HEK293 (cell line): ENCODE data around the gene POU4F1.
"Not testable (repeated sequence)": the region's sequence is repeated elsewhere in the genome, so short reads cannot be mapped to it uniquely, and the experiment has no call there.

Experiments used
- CTCF ChIA-PET: fragments of 350-600 bp; formaldehyde crosslinking; extraction: SDS; loops from one replicate; lab custom pipeline; 2021; ENCODE audit warnings: antibody characterized with exemption; lab: Yijun Ruan, JAX
- POLR2A ChIA-PET: fragments of 300-600 bp; formaldehyde crosslinking; extraction: SDS; loops from one replicate; lab custom pipeline; 2020; ENCODE audit warnings: antibody characterized with exemption, inconsistent platforms; lab: Yijun Ruan, JAX
- H3K27ac ChIP-seq: fragments of 200-500 bp; sonication (Bioruptor generic); 2 replicates; pipeline ENCODE4 v1.5.1; 2014; ENCODE audit warnings: low read depth, low read length, control low read depth, inconsistent platforms; ENCODE audit errors: extremely low read depth
- H3K36me3 ChIP-seq, 2 experiments: fragments of 200-500 bp in 1 of 2; sonication (Bioruptor generic) in 1 of 2; 1 replicate in 1 of 2; 2 replicates in 1 of 2; pipeline ENCODE4 v1.5.1; 2014 to 2017; ENCODE audit warnings: inconsistent platforms in 2 of 2, low read length in 2 of 2; ENCODE audit not compliant: control insufficient read depth in 2 of 2, insufficient read depth in 1 of 2
- H3K4me1 ChIP-seq: fragments of 200-500 bp; sonication (Bioruptor generic); 2 replicates; pipeline ENCODE4 v1.5.1; 2014; ENCODE audit warnings: mild to moderate bottlenecking, low read length, inconsistent platforms; ENCODE audit not compliant: control insufficient read depth, insufficient read depth
- H3K4me3 ChIP-seq: 2 replicates; pipeline ENCODE4 v1.5.1; 2011; ENCODE audit warnings: low read depth, mild to moderate bottlenecking, control low read depth, low read length, moderate library complexity
- H3K9me3 ChIP-seq: fragments of 200-500 bp; sonication (Bioruptor generic); 2 replicates; pipeline ENCODE4 v1.5.1; 2014; ENCODE audit warnings: low read depth, low read length, inconsistent platforms; ENCODE audit not compliant: control insufficient read depth, insufficient read depth
- EGR2 ChIP-seq: fragments of 450-650 bp; formaldehyde crosslinking; IDR thresholded peaks from 2 replicates; pipeline ENCODE4 v1.5.1; 2016; ENCODE audit warnings: low read depth, missing biosample characterization, missing genetic modification characterization
- FEZF1 ChIP-seq: fragments of 450-650 bp; formaldehyde crosslinking; IDR thresholded peaks from 2 replicates; pipeline ENCODE4 v1.5.1; 2016; ENCODE audit warnings: missing biosample characterization, missing genetic modification characterization
- OVOL3 ChIP-seq: fragments of 450-650 bp; formaldehyde crosslinking; IDR thresholded peaks from 2 replicates; pipeline ENCODE4 v1.5.1; 2016; ENCODE audit warnings: missing biosample characterization, missing genetic modification characterization
- ZNF112 ChIP-seq: fragments of 450-650 bp; formaldehyde crosslinking; IDR thresholded peaks from 2 replicates; pipeline ENCODE4 v1.5.0; 2017; ENCODE audit warnings: missing biosample characterization, missing genetic modification characterization
- ZNF132 ChIP-seq: fragments of 450-650 bp; formaldehyde crosslinking; IDR thresholded peaks from 2 replicates; pipeline ENCODE4 v1.5.1; 2017; ENCODE audit warnings: missing biosample characterization, missing genetic modification characterization, borderline replicate concordance
- ZNF292 ChIP-seq: fragments of 450-650 bp; formaldehyde crosslinking; IDR thresholded peaks from 2 replicates; pipeline ENCODE4 v1.5.1; 2016; ENCODE audit warnings: low read depth, missing biosample characterization, missing genetic modification characterization, borderline replicate concordance
- ZNF560 ChIP-seq: fragments of 450-650 bp; formaldehyde crosslinking; IDR thresholded peaks from 2 replicates; pipeline ENCODE4 v1.5.1; 2017; ENCODE audit warnings: missing biosample characterization, missing genetic modification characterization, borderline replicate concordance
- ZNF776 ChIP-seq: fragments of 450-650 bp; formaldehyde crosslinking; IDR thresholded peaks from 2 replicates; pipeline ENCODE4 v1.5.0; 2017; ENCODE audit warnings: missing biosample characterization, missing genetic modification characterization, borderline replicate concordance
- TF ChIP-seq, protein P1 (sequence below): fragments of 450-650 bp; formaldehyde crosslinking; conservative IDR thresholded peaks from 2 replicates; pipeline ENCODE4 v1.5.1; 2016; ENCODE audit warnings: low read depth, missing biosample characterization, missing genetic modification characterization
- TF ChIP-seq, protein P2 (sequence below): fragments of 450-650 bp; IDR thresholded peaks from 2 replicates; pipeline ENCODE4 v1.5.1; 2018; ENCODE audit warnings: missing biosample characterization, mild to moderate bottlenecking, missing genetic modification characterization
- TF ChIP-seq, protein P3 (sequence below): fragments of 450-650 bp; formaldehyde crosslinking; IDR thresholded peaks from 2 replicates; pipeline ENCODE4 v1.5.1; 2016; ENCODE audit warnings: missing biosample characterization, missing genetic modification characterization

POU4F1 gene

DNA sequence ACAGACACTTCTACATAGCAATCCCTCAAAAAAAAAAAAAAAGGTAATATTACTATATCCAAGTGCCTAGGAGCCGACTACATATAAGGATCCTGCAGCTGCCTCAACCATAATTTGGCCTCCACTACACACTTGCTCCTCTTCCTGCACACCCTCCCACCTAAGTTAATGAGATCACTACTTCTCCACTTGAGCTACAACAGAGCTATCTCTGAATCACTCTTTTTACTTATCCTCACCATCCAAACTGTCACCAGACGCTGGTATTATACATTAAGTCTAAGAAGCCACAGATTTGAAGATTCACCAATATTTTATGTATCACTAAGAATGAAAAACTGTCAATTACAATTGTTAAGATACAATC, 47.3 kb upstream of the POU4F1 start:
- POLR2A ChIA-PET: interaction anchor here (0.6 kb wide), 1 partner anchor 31 kb away, joined by 5 read pairs; no protein-coding TSS in a partner anchor
- TF ChIP-seq ZNF560 (tag by site-specific recombination) (no peak), OVOL3 (tag by site-specific recombination) (no peak), ZNF112 (tag by site-specific recombination) (no peak), ZNF292 (tag by site-specific recombination) (no peak), EGR2 (tag by site-specific recombination) (no peak), ZNF132 (no peak)
- TF ChIP-seq, protein P1, sequence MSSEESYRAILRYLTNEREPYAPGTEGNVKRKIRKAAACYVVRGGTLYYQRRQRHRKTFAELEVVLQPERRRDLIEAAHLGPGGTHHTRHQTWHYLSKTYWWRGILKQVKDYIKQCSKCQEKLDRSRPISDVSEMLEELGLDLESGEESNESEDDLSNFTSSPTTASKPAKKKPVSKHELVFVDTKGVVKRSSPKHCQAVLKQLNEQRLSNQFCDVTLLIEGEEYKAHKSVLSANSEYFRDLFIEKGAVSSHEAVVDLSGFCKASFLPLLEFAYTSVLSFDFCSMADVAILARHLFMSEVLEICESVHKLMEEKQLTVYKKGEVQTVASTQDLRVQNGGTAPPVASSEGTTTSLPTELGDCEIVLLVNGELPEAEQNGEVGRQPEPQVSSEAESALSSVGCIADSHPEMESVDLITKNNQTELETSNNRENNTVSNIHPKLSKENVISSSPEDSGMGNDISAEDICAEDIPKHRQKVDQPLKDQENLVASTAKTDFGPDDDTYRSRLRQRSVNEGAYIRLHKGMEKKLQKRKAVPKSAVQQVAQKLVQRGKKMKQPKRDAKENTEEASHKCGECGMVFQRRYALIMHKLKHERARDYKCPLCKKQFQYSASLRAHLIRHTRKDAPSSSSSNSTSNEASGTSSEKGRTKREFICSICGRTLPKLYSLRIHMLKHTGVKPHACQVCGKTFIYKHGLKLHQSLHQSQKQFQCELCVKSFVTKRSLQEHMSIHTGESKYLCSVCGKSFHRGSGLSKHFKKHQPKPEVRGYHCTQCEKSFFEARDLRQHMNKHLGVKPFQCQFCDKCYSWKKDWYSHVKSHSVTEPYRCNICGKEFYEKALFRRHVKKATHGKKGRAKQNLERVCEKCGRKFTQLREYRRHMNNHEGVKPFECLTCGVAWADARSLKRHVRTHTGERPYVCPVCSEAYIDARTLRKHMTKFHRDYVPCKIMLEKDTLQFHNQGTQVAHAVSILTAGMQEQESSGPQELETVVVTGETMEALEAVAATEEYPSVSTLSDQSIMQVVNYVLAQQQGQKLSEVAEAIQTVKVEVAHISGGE (tag by site-specific recombination): no peak
- TF ChIP-seq, protein P2, sequence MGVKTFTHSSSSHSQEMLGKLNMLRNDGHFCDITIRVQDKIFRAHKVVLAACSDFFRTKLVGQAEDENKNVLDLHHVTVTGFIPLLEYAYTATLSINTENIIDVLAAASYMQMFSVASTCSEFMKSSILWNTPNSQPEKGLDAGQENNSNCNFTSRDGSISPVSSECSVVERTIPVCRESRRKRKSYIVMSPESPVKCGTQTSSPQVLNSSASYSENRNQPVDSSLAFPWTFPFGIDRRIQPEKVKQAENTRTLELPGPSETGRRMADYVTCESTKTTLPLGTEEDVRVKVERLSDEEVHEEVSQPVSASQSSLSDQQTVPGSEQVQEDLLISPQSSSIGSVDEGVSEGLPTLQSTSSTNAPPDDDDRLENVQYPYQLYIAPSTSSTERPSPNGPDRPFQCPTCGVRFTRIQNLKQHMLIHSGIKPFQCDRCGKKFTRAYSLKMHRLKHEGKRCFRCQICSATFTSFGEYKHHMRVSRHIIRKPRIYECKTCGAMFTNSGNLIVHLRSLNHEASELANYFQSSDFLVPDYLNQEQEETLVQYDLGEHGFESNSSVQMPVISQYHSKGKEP: no peak
- TF ChIP-seq, protein P3, sequence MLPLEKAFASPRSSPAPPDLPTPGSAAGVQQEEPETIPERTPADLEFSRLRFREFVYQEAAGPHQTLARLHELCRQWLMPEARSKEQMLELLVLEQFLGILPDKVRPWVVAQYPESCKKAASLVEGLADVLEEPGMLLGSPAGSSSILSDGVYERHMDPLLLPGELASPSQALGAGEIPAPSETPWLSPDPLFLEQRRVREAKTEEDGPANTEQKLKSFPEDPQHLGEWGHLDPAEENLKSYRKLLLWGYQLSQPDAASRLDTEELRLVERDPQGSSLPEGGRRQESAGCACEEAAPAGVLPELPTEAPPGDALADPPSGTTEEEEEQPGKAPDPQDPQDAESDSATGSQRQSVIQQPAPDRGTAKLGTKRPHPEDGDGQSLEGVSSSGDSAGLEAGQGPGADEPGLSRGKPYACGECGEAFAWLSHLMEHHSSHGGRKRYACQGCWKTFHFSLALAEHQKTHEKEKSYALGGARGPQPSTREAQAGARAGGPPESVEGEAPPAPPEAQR: no peak
- CTCF ChIA-PET: interaction anchor here (1.1 kb wide), 1 partner anchor 18 kb away, joined by 3 read pairs; no protein-coding TSS in a partner anchor
- no peaks in the 10 kb centered on the region for H3K9me3 ChIP-seq
- no peaks in the 10 kb centered on the region for H3K4me1 ChIP-seq
- H3K36me3 ChIP-seq: no peaks in the 10 kb centered on the region
- H3K27ac ChIP-seq: no peak overlapping the region
- H3K4me3 ChIP-seq: no peak overlapping the region

DNA sequence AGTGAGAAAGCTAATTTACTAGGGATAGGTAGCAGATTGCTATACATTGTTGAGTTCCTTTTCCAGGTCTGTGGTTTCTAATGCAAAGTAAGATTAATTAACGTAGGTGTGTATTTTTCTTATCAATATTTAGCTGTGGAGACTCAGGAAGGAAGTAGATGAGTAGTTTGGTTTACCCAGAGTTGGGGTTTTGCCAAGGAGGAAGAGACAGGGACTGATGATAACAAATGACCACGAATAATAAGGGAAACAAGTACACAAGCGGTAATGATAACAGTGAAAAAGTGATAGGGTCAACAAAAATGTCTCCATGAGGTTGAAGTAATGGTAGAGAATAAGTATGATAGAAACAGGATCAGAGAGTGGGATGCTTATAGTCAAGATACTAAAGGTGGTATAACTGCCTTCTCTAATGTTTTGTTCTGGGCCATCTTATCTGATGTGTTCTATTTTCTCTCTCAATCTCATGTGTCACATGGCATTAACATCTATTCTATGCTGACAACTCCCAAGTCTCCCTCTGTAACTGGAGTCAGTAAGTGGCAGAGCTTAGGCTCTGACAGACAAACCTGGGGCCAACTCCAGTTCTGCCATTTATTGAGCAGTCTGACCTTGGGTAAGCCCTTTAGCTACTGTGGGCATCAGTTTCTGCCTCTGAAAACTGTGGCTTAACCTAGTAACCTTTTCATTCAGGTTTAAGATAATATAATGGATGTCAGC, 46.8 kb upstream of the POU4F1 start:
- Histone ChIP-seq H3K27ac (no peak overlapping the region), H3K9me3 (no peaks in the 10 kb centered on the region)
- CTCF ChIA-PET: interaction anchor here (1.1 kb wide), 1 partner anchor 17 kb away, joined by 3 read pairs; no protein-coding TSS in a partner anchor
- TF ChIP-seq FEZF1 (tag by site-specific recombination): peak; percentile 87
- TF ChIP-seq ZNF776 (tag by site-specific recombination): no peak
- TF ChIP-seq, all 188 proteins: peak for 1
- Histone ChIP-seq H3K4me1 (no peaks in the 10 kb centered on the region), H3K4me3 (no peak overlapping the region), H3K36me3 (no peaks in the 10 kb centered on the region)
- POLR2A ChIA-PET: interaction anchor here (0.6 kb wide), 1 partner anchor 31 kb away, joined by 5 read pairs; no protein-coding TSS in a partner anchor

DNA sequence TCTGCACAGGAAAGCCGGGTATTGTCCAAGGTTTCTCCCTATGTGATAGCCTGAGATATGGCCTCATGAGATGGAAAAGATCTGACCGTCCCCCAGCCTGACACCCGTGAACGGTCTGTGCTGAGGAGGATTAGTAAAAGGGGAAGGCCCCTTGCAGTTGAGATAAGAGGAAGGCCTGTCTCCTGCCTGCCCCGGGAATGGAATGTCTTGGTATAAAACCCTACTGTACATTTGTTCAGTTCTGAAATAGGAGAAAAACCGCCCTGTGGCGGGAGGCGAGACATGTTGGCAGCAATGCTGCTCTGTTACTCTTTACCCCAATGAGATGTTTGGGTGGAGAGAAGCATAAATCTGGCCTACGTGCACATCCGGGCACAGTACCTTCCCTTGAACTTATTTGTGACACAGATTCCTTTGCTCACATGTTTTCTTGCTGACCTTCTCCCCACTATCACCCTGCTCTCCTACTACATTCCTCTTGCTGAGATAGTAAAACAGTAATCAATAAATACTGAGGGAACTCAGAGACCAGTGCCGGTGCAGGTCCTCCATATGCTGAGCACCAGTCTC, 43.8 kb upstream of the POU4F1 start:
- H3K27ac ChIP-seq, H3K4me1 ChIP-seq, POLR2A ChIA-PET, CTCF ChIA-PET, H3K9me3 ChIP-seq, H3K4me3 ChIP-seq: not testable (repeated sequence)
- H3K36me3 ChIP-seq: peaks cover 0 to 22% of the 10 kb centered on the region in 2 experiments; a peak in 1 of 3 replicates
